Coronary artery (tissue), 2 donors: Measurements from ENCODE around the gene TRA2B.
A peak's percentile ranks its signal among the peaks of the same experiment; 100 is the strongest.

Experiments used
- DNase-seq: peaks from one replicate; pipeline ENCODE4 v3.0.0-alpha.2; 2017; ENCODE audit warnings: low spot score
- H3K27ac ChIP-seq, 2 donors: fragments of 200-600 bp; sonication (generic); one replicate each; pipeline ENCODE4 v1.5.1; 2016 to 2019
- H3K4me3 ChIP-seq: fragments of 200-600 bp; sonication (generic); 2 replicates; pipeline ENCODE4 v1.5.1; 2016; ENCODE audit warnings: mild to moderate bottlenecking, moderate library complexity
- CTCF ChIP-seq: fragments of 200-600 bp; sonication (generic); IDR thresholded peaks from one replicate; pipeline ENCODE4 v1.5.1; 2019; ENCODE audit warnings: antibody characterized with exemption

TRA2B gene

GRCh38 chr3:185942396-185942795, 4.6 kb upstream of the TRA2B start:
- H3K27ac ChIP-seq: no peak overlapping the region
- no peak for TF ChIP-seq CTCF
- no peak overlapping the region for H3K4me3 ChIP-seq
- no peak for DNase-seq

- no peak for DNase-seq
- Histone ChIP-seq H3K4me3 (no peak overlapping the region), H3K27ac (no peak overlapping the region)
- TF ChIP-seq CTCF: no peak
Observed at GRCh38 chr3:185940951-185941350, 3.1 kb upstream of the TRA2B start.

GRCh38 chr3:185939721-185940120, 1.9 kb upstream of the TRA2B start:
- H3K4me3 ChIP-seq: no peak overlapping the region
- TF ChIP-seq CTCF: no peak
- no peak for DNase-seq
- no peak overlapping the region for H3K27ac ChIP-seq

- Histone ChIP-seq H3K27ac (peak overlapping the region; percentile 98 to 99), H3K4me3 (peak overlapping the region; percentile 88)
- DNase-seq: peak; percentile 92
- TF ChIP-seq CTCF: no peak
Observed at GRCh38 chr3:185936814-185937688, 763 bp downstream of the TRA2B start.

GRCh38 chr3:185936273-185936629, 1.6 kb downstream of the TRA2B start:
- Histone ChIP-seq H3K4me3 (peak overlapping the region; percentile 88), H3K27ac (peak overlapping the region; percentile 98 to 99)
- no peak for TF ChIP-seq CTCF
- DNase-seq: no peak

- Histone ChIP-seq H3K27ac (peak overlapping the region; percentile 29 to 99), H3K4me3 (peak overlapping the region; percentile 88)
- TF ChIP-seq CTCF: no peak
- no peak for DNase-seq
Observed at GRCh38 chr3:185935465-185936272, 2.1 kb downstream of the TRA2B start.
